ENCODE data around the gene GAB2. TPM values are rescaled to one million over a fixed set of nuclear protein-coding genes. Genes with fewer than 3 reads are reported as not detected.
"Not testable (repeated sequence)": the region's sequence is repeated elsewhere in the genome, so short reads cannot be mapped to it uniquely, and the experiment has no call there.

Gene GAB2
- total RNA-seq, 2 donors from 2014 or later: 27.7 to 29.8 TPM

GRCh38 chr11:78224506-78224905 lies 193.1 kb downstream of the GAB2 start:
- intact Hi-C loops (cut with DNase I, micrococcal nuclease): loop anchor here in 1 of 2 donors (10.0 kb wide), 1 partner anchor 340 kb away; no protein-coding TSS in a partner anchor
- no peak for ATAC-seq
- no peak for DNase-seq

- intact Hi-C loops (cut with DNase I, micrococcal nuclease): loop anchor here in 1 of 2 donors (10.0 kb wide), 1 partner anchor 341 kb away; no protein-coding TSS in a partner anchor
- no peak for DNase-seq
- ATAC-seq: no peak
These were observed 194.2 kb downstream of the GAB2 start for GRCh38 chr11:78223320-78223954.

GRCh38 chr11:78222726-78223125 lies 194.9 kb downstream of the GAB2 start:
- intact Hi-C loops (cut with DNase I, micrococcal nuclease): loop anchor here in 1 of 2 donors (10.0 kb wide), 1 partner anchor 342 kb away; no protein-coding TSS in a partner anchor
- not testable (repeated sequence) for DNase-seq, ATAC-seq

- DNase-seq: no peak
- ATAC-seq: no peak
- intact Hi-C loops (cut with DNase I, micrococcal nuclease): loop anchor here in 1 of 2 donors (10.0 kb wide), 1 partner anchor 343 kb away; no protein-coding TSS in a partner anchor
These were observed 196.0 kb downstream of the GAB2 start for GRCh38 chr11:78221396-78222315.

- ATAC-seq (no peak), DNase-seq (no peak)
- intact Hi-C loops (cut with DNase I, micrococcal nuclease): loop anchor here in 1 of 2 donors (10.0 kb wide), 1 partner anchor 344 kb away; no protein-coding TSS in a partner anchor
These were observed 197.1 kb downstream of the GAB2 start for GRCh38 chr11:78220218-78221157.

- no peak for DNase-seq
- intact Hi-C loops (cut with DNase I, micrococcal nuclease): loop anchor here in 1 of 2 donors (10.0 kb wide), 1 partner anchor 345 kb away; no protein-coding TSS in a partner anchor
- ATAC-seq: no peak
These were observed 198.0 kb downstream of the GAB2 start for GRCh38 chr11:78219493-78220217.

GRCh38 chr11:78218707-78219492 lies 198.7 kb downstream of the GAB2 start:
- DNase-seq: no peak
- no peak for ATAC-seq
- intact Hi-C loops (cut with DNase I, micrococcal nuclease): no loop called here

- no peak for ATAC-seq
- no peak for DNase-seq
- intact Hi-C loops (cut with DNase I, micrococcal nuclease): no loop called here
These were observed 199.7 kb downstream of the GAB2 start for GRCh38 chr11:78217650-78218541.

GRCh38 chr11:78216571-78217287 lies 200.9 kb downstream of the GAB2 start:
- intact Hi-C loops (cut with DNase I, micrococcal nuclease): no loop called here
- no peak for ATAC-seq
- DNase-seq: no peak

- ATAC-seq (no peak), DNase-seq (no peak)
- intact Hi-C loops (cut with DNase I, micrococcal nuclease): no loop called here
These were observed 201.6 kb downstream of the GAB2 start for GRCh38 chr11:78216021-78216420.

- DNase-seq (no peak), ATAC-seq (no peak)
- intact Hi-C loops (cut with DNase I, micrococcal nuclease): no loop called here
These were observed 203.1 kb downstream of the GAB2 start for GRCh38 chr11:78214331-78215194.

GRCh38 chr11:78213526-78214330 lies 203.9 kb downstream of the GAB2 start:
- intact Hi-C loops (cut with DNase I, micrococcal nuclease): no loop called here
- DNase-seq (no peak), ATAC-seq (no peak)

GRCh38 chr11:78212586-78213371 lies 204.8 kb downstream of the GAB2 start:
- DNase-seq: peak in 1 of 2 donors; percentile 3
- intact Hi-C loops (cut with DNase I, micrococcal nuclease): no loop called here
- ATAC-seq: peak; percentile 19

Measured in left colon (tissue), 2 donors.